Activated CD8-positive, alpha-beta memory T cell treated with anti-CD3 and anti-CD28 coated beads for 1 hour (primary cell): Measurements from ENCODE around the gene SCD.
"Not testable (repeated sequence)": the region's sequence is repeated elsewhere in the genome, so short reads cannot be mapped to it uniquely, and the experiment has no call there.

Experiments used
- DNase-seq, 2 donors: peaks; one replicate each; pipeline ENCODE4 v3.0.0-alpha.2; 2020; ENCODE audit warnings: low read depth in 1 of 2; ENCODE audit errors: extremely low read depth in 1 of 2

The SCD gene

DNA sequence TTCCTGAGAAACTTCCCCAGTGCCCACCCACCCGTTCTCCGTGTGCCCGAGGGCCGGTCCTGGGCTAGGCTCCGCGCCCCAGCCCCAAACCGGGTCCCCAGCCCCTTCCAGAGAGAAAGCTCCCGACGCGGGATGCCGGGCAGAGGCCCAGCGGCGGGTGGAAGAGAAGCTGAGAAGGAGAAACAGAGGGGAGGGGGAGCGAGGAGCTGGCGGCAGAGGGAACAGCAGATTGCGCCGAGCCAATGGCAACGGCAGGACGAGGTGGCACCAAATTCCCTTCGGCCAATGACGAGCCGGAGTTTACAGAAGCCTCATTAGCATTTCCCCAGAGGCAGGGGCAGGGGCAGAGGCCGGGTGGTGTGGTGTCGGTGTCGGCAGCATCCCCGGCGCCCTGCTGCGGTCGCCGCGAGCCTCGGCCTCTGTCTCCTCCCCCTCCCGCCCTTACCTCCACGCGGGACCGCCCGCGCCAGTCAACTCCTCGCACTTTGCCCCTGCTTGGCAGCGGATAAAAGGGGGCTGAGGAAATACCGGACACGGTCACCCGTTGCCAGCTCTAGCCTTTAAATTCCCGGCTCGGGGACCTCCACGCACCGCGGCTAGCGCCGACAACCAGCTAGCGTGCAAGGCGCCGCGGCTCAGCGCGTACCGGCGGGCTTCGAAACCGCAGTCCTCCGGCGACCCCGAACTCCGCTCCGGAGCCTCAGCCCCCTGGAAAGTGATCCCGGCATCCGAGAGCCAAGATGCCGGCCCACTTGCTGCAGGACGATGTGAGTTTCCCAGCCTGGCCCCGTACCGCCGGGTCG is at the start of gene SCD:
Gene SCD, plus strand, starts transcription at position 469 of the 803 bp plus-strand sequence. Its CDS starts 272 bp downstream, at position 741.
- DNase-seq, result peak; percentile 42 to 58

- DNase-seq, result no peak
Measured at GRCh38 chr10:100297242-100297641, 49.8 kb upstream of the SCD start.

DNA sequence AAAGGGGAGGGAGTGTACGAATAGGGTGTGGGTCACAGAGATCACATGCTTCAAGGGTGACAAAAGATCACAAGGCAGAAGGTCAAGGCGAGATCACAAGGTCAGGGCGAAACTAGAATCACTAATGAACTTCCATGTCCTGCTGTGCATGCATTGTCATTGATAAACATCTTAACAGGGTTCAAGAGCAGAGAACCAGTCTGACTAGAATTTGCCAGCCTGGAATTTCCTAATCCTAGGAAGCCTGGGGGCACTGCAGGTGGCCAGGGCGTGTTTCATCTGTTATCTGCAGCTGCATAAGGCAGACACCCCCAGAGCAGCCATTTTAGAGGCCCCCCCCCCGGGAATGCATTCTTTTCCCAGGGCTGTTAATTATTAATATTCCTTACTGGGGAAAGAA is 45.9 kb upstream of the SCD start:
- not testable (repeated sequence) for DNase-seq

DNA sequence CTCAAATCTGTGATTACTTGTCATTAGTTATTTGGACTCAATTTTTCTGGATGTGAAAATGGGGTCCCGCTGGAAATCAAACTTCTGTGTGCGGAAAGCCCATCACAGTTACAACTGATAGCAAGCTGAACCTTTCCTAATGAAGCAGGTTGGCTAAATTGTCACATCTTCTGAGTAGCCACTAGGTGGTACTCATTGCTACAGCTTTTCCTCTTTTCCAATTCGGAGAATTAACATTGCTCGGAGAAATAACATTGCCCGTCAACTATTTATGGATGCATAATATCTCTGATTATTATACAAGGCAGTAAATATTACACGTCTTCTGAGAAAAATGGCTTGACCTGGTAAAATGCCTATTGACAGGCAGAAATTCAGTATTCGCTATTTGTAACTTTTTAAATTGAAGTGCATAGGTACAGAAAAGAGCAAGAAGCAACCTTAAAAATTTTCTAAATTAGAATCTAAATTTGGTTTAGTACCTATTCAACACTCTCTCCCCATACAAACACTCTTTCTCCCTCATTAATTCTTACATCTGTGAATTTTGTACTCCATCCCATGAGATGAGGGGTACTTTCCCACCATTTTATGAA is 43.2 kb upstream of the SCD start:
- DNase-seq, result no peak

DNA sequence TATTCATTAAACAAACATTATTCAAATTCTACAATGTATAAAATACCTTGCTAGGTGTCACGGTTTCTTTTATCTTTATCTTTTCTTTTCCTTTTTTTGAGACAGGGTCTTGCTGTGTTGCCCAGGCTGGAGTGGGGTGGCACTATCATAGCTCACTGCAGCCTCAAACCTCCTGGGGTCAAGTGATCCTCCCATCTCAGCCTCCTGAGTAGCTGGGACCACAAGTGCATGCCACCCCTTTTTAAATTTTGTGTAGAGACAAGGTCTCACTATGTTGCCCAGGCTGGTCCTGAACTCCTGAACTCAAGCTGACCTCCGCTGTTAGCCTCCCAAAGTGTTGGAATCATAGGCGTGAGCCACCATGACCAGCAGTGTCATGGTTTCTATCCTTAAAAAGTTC is 42.6 kb upstream of the SCD start:
- DNase-seq, result no peak

- no peak for DNase-seq
Measured at GRCh38 chr10:100306861-100307260, 40.2 kb upstream of the SCD start.

GRCh38 chr10:100307684-100308083 is 39.3 kb upstream of the SCD start:
- no peak for DNase-seq

DNA sequence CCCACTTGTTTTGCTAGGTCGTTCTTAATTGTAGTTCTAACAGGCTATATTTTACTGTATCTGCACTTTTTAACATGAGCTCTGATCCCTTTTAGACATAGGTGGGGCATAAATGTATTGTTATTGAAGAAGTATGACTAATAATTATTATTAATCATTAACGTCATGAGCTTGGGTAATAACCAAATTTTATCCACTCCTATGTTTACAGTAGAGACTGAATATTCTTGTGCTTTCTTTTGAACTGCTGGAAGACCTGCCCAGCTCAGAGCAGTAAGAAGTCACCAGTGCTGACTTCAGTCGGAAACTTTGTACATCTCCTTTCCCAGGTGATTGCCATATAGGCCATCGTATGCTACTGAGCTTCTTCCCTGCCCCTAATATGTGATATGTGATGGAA is 35.7 kb upstream of the SCD start:
- DNase-seq, result no peak

DNA sequence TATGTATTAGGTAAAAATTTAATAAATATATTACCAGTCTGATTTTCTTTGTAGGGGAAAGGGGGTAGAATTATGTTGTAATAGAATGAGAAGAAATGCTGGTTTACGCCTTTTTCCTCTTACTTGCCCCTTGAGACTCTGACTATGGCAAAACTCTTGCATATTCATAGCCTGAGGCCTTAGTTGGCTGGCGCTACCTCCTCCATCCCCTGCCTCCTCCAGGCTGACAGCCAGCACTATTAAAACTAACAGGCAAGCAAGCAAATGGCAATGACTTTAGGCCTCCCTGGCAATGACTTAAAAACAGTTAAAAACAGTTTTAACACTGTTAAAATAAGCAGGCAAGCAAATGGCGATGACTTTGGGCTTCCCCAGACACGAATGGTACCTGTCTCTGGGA is 31.4 kb upstream of the SCD start:
- DNase-seq, result no peak

GRCh38 chr10:100318207-100318606 is 28.8 kb upstream of the SCD start:
- no peak for DNase-seq

DNA sequence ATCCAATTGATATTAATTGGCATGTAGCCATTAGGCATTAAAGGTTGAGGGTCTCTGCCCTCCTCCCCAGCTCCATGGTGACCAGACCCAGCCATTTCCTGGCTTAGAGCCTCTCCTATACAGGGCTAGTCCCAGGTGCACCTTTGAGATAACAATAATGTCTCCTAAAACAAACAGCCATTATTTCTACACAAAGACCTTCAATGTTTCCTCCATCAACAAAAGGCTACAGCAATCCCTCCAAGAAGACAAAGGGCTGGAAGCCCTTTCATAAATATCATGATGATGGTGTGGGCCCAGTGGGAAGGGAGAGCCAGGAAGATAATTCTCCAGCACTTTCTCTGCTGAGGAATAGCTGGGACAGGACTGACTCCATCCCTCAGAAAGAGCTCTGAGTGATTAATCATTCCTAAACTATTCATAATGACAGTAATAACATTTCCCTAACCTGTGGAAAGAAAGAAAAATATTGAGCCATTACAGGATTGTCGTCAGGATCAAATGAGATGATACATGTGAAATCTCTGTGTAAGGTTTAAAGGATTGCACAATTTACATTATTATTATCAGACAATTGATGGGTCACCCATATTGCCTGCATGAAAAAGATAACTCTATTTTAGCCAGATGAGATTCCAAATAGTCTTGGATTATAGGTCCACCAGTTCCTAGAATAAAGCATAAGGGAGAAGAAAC is 27.2 kb upstream of the SCD start:
- DNase-seq, result no peak

DNA sequence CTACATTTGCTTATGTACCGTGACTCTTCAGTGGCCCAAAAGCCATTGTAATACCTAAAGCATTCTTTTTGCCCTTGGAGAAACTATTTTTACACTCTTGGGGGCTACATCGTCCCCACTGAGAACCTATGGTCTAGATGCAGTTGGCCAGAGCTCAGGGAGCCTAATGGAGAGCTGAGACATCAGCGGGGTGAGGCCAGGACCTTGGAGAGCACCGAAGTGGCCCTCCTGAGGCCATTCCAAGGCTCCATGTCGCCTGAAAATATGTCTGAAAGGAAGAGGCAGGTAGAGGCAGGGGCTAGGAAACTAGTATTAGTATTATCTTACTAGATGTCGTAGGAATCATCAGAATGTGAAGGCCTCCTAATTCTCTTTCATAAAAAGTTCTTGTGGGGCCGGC is 21.9 kb upstream of the SCD start:
- DNase-seq, result no peak

DNA sequence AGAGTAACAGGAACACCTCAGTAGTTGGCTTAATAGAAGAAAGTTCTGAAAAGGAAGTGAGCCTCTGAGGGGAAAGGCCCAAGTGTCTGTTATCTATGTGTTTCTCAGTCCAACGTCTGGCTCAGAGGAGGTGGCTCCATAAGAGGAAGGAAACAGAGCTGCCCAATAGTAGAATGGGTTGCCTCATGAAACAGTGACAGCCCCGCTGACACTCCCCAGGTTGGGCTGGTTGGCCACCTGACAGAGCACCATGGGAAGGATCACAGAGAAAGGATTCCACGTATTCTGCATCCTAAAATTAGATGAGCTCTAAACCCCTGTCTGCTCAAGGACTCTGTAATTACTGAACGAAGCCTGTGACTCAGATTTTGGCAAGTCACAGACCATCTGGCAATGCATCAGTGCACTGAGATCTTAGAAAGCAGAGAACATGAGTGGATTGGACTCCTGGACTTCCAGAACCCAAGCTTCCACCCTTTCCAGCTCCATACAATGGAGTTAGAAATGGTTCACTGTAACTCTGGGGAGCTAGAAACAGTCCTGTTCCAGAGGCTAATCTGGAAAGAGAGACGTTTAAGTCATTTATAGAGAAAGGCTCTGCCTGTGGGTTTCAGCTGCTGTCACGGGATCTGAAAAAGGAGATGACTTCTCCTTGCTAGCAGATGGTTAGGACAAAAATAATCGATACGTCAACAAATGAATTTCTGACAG is 19.9 kb upstream of the SCD start:
- no peak for DNase-seq

- DNase-seq, result no peak
Measured at GRCh38 chr10:100327718-100328009, 19.4 kb upstream of the SCD start.

- no peak for DNase-seq
Measured at GRCh38 chr10:100328198-100328597, 18.8 kb upstream of the SCD start.

GRCh38 chr10:100330079-100330478 is 17.0 kb upstream of the SCD start, which contains the start of gene PKD2L1:
Gene PKD2L1, minus strand, starts transcription at chr10:100330228. Its CDS starts 125 bp downstream, at chr10:100330103.
- no peak for DNase-seq

GRCh38 chr10:100333106-100333505 is 13.9 kb upstream of the SCD start:
- DNase-seq, result no peak

DNA sequence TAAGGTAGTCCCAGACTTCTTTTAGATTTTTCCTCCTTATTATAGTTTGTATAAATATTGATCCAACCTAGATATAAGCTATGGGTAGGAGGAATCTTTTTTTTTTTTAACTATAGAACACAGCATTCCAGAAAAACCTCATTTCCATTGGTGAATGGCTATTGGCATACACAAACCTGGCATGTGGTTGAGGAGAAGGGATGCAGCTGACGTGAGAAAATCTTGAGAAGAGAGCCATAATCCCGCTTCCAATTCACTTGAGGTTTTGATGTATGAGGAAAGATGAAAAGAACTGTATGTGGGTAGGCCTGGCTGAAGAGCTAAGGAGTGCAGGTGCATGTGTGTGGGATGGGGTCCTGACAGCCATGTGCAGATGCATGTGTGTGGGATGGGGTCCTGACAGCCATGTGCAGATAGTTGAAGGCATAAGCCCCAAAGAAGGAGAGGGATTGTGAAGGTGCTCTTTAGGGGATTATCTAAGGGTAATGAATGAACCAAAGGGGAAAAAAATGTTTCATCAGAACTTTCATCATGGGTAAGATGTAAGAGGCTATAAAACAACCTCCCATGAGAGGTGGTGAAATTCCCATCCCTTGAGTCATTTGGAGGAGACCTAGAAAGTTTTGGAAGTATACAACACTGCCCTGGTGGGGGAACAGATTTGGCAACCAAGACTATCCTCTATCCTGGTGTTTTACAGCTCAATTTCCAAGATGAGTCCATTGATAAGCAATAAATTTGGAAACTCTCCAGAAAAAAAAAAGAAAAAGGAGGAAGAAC is 13.2 kb upstream of the SCD start:
- DNase-seq, result no peak

- DNase-seq, result no peak
Measured at GRCh38 chr10:100334762-100335161, 12.3 kb upstream of the SCD start.

GRCh38 chr10:100338434-100339036 is 8.5 kb upstream of the SCD start:
- DNase-seq, result peak; percentile 60 to 67
